ENCODE results near the gene NT5C.
"Not testable (repeated sequence)": the region's sequence is repeated elsewhere in the genome, so short reads cannot be mapped to it uniquely, and the experiment has no call there.

NT5C gene

DNA sequence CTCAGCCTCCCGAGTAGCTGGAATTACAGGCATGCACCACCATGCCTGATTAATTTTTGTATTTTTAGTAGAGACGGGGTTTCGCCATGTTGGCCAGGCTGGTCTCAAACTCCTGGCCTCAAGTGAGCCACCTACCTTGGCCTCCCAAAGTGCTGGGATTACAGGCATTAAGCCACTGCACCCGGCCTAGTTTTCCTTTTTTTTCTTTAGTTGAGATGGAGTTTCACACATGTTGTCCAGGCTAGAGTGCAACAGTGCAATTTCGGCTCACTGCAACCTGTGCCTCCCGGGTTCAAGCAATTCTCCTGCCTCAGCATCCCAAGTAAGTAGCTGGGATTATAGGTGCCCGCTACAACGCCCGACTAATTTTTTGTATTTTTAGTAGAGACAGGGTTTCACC lies 6.2 kb upstream of the NT5C start:
- H3K36me3 ChIP-seq (ENCODE audit: control insufficient read depth, insufficient read depth, low read length); H3K9me3 ChIP-seq (ENCODE audit: control insufficient read depth, low read length); H3K27me3 ChIP-seq (ENCODE audit: control insufficient read depth, insufficient read depth, low read length); H3K9ac ChIP-seq (ENCODE audit: low read length); H3K4me3 ChIP-seq (ENCODE audit: low read length): not testable (repeated sequence)
- H3K4me1 ChIP-seq (ENCODE audit: control insufficient read depth, insufficient read depth, low read length): peaks cover 27% of the 10 kb centered on the region

DNA sequence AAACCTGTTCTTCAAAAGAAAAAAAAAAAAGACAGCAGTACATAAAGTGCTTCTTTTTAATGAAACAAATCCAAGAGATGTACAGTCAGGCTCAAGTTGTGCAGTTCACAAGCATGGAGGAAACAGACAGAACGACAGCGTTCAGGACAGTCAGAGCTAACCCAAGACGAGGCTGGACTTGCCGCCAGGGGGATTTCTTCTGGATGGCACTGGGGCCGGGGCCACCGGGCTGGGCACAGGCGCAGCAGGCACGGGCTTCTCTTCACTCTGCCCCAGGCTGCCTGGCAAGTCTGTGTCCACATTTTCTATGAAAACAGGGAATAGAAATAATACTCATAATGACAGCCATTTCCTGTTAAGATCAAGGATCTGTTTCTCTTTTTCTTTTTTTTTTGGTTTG lies 4.4 kb upstream of the NT5C start:
- Histone ChIP-seq H3K27me3 (ENCODE audit: control insufficient read depth, insufficient read depth, low read length) (no peaks in the 10 kb centered on the region), H3K9ac (ENCODE audit: low read length) (no peak overlapping the region), H3K9me3 (ENCODE audit: control insufficient read depth, low read length) (no peaks in the 10 kb centered on the region), H3K4me1 (ENCODE audit: control insufficient read depth, insufficient read depth, low read length) (peaks cover 35% of the 10 kb centered on the region), H3K4me3 (ENCODE audit: low read length) (no peak overlapping the region), H3K36me3 (ENCODE audit: control insufficient read depth, insufficient read depth, low read length) (no peaks in the 10 kb centered on the region)

DNA sequence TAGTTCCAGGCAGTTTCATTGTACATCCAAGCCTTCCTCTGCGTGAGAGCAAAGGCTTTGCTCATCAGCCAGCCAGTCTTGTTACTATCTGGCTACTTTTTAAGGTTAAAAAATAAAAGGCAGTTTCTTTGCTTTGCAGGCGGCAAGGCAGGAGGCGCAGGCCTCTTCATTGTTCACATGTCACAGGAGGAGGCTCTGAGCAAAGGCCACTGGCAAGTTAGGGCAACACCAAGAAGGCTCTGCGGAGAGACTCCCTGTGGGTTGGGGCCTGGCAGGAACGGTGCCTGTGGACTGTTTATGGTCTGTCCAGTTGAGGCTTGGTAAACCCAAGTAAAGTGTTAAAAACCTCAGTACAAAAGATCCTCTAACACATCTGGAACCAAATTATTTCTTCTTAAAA lies 3.9 kb upstream of the NT5C start:
- Histone ChIP-seq H3K36me3 (ENCODE audit: control insufficient read depth, insufficient read depth, low read length) (no peaks in the 10 kb centered on the region), H3K4me3 (ENCODE audit: low read length) (no peak overlapping the region), H3K9me3 (ENCODE audit: control insufficient read depth, low read length) (no peaks in the 10 kb centered on the region), H3K9ac (ENCODE audit: low read length) (no peak overlapping the region), H3K4me1 (ENCODE audit: control insufficient read depth, insufficient read depth, low read length) (peaks cover 35% of the 10 kb centered on the region), H3K27me3 (ENCODE audit: control insufficient read depth, insufficient read depth, low read length) (no peaks in the 10 kb centered on the region)

DNA sequence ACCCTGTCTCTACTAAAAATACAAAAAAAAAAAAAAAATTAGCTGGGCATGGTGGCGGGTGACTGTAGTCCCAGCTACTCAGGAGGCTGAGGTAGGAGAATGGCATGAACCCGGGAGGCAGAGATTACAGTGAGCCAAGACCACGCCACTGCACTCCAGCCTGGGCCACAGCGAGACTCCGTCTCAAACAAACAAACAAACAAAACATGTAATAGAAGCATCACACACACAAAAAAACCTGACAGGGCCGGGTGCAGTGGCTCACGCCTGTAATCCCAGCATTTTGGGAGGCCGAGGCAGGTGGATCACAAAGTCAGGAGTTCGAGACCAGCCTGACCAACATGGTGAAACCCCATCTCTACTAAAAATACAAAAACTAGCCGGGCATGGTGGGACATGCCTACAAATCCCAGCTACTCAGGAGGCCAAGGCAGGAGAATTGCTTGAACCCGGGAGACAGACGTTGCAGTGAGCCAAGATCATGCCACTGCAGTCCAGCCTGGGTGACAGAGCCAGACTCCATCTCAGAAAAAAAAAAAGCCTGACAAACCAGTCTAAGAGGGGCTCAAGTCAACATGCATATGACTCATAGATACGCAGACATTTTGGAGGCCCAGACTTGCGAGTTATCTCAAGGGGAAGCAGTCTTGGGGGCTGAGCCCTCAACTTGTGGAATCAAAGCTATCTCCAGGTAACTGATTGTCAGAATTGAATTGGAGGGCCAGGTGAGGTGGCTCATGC lies 2.2 kb upstream of the NT5C start:
- H3K4me3 ChIP-seq (ENCODE audit: low read length); H3K9me3 ChIP-seq (ENCODE audit: control insufficient read depth, low read length); H3K27me3 ChIP-seq (ENCODE audit: control insufficient read depth, insufficient read depth, low read length); H3K36me3 ChIP-seq (ENCODE audit: control insufficient read depth, insufficient read depth, low read length); H3K9ac ChIP-seq (ENCODE audit: low read length): not testable (repeated sequence)
- H3K4me1 ChIP-seq (ENCODE audit: control insufficient read depth, insufficient read depth, low read length): peaks cover 27% of the 10 kb centered on the region

DNA sequence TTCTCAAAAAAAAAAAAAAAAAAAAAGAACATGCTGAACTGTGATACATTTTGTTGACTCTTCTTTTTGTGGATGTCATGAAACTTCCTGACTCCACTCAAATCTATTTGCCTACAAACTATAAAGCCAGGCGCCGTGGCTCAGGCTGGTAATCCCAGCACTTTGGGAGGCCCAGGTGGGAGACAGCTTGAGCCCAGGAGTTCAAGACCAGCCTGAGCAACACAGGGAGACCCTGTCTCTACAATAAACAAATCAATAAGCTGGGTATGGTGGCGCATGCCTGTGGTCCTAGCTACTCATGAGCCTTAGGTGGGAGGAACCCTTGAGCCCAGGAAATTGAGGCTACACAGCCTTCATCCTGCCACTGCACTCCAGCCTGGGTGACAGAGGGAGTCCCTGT lies 1.5 kb upstream of the NT5C start:
- no peak overlapping the region for H3K4me3 ChIP-seq (ENCODE audit: low read length)

DNA sequence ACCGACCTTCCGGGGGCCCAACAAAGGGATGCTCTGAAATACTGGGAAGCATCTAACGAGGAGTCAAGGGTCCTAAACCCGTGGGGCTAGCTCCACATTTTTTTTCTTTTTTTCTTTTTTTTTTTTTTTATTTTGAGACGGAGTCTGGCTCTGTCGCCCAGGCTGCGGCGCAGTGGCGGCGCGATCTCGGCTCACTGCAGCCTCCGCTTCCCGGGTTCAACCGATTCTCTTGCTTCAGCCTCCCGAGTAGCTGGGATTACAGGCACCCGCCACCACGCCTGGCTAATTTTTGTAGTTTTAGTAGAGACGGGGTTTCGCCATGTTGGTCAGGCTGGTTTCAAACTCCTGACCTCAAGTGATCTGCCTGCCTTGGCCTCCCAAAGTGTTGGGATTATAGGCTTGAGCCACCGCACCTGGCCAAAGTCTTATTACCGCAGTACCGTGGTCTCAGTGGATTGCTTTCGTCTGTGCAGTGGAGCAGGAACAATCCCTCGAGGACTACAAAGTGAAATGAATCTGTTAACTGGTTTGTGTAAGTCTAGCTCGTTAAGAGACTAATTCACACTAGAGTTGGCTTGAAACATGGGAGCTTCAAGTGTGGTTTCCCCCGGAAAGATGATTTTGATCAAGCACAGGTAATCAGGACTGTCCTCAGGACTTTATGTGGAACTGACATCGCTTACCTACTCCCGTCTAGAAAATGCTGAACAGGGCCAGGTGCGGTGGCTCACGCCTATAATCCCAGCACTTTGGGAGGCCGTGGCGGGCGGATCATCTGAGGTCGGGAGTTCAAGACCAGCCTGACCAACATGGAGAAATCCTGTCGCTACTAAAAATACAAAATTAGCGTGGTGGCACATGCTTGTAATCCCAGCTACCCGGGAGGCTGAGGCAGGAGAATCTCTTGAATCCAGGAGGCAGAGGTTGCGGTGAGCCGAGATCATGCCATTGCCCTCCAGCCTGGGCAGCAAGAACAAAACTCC lies 767 bp upstream of the NT5C start:
- Histone ChIP-seq H3K4me3 (ENCODE audit: low read length) (peak overlapping the region; percentile 74), H3K9ac (ENCODE audit: low read length) (peak overlapping the region; percentile 90), H3K4me1 (ENCODE audit: control insufficient read depth, insufficient read depth, low read length) (peaks cover 17% of the 10 kb centered on the region)
- not testable (repeated sequence) for H3K9me3 ChIP-seq (ENCODE audit: control insufficient read depth, low read length); H3K36me3 ChIP-seq (ENCODE audit: control insufficient read depth, insufficient read depth, low read length); H3K27me3 ChIP-seq (ENCODE audit: control insufficient read depth, insufficient read depth, low read length)

More for the DNA sequence above, 1.5 kb upstream of the NT5C start:
- Histone ChIP-seq H3K9ac (ENCODE audit: low read length) (no peak overlapping the region), H3K4me1 (ENCODE audit: control insufficient read depth, insufficient read depth, low read length) (peaks cover 21% of the 10 kb centered on the region), H3K36me3 (ENCODE audit: control insufficient read depth, insufficient read depth, low read length) (peaks cover 4% of the 10 kb centered on the region), H3K27me3 (ENCODE audit: control insufficient read depth, insufficient read depth, low read length) (no peaks in the 10 kb centered on the region), H3K9me3 (ENCODE audit: control insufficient read depth, low read length) (no peaks in the 10 kb centered on the region)

DNA sequence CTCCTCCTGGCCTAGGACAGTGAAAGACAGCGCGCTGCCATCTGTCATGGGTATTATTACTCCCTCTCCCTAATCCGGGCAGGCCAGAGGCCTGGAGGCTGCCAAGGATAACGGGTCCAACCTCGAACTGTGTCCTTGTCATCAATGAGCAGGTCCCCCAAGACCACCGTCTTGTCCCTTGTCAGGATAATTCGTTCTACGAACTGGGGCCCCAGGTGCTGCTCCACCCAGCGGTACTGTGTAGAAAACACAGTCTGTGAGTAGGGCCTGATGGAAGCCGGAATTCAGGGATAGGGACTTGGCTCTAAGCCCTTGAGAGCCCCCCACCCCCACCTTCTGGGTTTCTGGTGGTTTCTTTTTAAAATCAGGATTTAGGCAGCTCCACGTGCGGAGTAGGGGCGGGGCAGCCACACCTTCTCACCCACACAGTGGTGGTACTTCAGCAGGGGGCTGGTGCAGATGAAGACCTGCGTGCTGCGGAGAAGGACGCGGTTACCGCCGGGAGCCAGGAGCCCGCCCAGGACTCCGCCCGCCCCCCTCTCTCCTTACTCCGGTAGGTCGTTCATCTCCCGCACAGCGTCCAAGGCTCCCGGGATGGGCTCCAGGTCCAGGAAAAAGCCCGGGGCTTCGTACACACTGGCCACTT lies 787 bp downstream of the NT5C start:
- Histone ChIP-seq H3K9ac (ENCODE audit: low read length) (peak overlapping the region; percentile 90), H3K36me3 (ENCODE audit: control insufficient read depth, insufficient read depth, low read length) (peaks cover 4% of the 10 kb centered on the region), H3K4me3 (ENCODE audit: low read length) (peak overlapping the region; percentile 74), H3K4me1 (ENCODE audit: control insufficient read depth, insufficient read depth, low read length) (peaks cover 23% of the 10 kb centered on the region), H3K27me3 (ENCODE audit: control insufficient read depth, insufficient read depth, low read length) (no peaks in the 10 kb centered on the region), H3K9me3 (ENCODE audit: control insufficient read depth, low read length) (no peaks in the 10 kb centered on the region)

DNA sequence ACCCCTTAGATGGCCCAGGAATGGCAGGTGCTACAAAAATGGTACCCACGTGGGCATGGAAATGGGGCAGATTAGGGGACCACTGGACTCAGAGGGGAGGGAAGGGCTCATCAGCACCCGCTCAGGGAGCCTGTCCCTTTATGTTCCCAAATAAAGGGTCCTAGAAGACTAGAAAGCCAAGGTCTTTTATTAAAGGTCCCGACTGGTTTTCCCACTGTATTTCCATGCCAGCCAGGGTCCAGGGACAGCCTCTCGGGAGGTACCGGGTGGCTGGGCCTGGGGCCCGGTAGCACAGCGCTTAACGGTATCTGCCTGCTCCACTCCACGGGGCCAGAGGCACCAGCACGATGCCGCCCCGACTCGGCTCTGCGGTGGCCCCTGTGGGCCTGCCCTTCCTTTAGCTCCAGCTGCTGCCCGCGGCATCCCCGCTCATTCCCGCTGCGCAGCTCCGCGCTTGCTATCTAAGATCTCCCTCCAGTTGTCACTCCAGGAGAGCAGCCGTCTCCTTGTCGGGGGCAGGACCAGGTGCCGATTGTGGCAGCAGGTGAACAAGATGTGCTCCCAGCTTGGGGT lies 1.4 kb downstream of the NT5C start:
- peaks cover 4% of the 10 kb centered on the region for H3K36me3 ChIP-seq (ENCODE audit: control insufficient read depth, insufficient read depth, low read length)
- peaks cover 30% of the 10 kb centered on the region for H3K4me1 ChIP-seq (ENCODE audit: control insufficient read depth, insufficient read depth, low read length)
- no peaks in the 10 kb centered on the region for H3K9me3 ChIP-seq (ENCODE audit: control insufficient read depth, low read length)
- H3K27me3 ChIP-seq (ENCODE audit: control insufficient read depth, insufficient read depth, low read length): no peaks in the 10 kb centered on the region
- peak overlapping the region; percentile 74 for H3K4me3 ChIP-seq (ENCODE audit: low read length)
- peak overlapping the region; percentile 90 for H3K9ac ChIP-seq (ENCODE audit: low read length)

DNA sequence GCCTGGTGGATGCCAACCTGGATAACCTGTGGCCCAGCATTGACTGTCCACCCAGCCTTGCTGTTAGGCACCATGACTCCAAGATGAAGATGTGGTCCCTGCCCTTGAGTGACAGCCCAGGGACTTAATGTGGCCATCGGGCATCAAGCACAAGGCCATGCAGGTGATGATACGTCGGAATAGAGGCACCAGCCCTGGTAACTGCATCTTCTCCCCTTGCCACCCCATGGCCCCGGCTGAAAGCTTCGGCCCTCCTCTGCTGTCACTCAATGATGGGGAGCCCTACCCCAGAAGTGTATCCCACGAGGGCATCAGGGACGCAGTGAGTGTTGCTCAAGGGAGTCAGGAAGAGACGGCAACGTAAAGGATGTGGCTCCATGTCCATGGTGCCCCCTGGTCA lies 2.0 kb downstream of the NT5C start:
- Histone ChIP-seq H3K36me3 (ENCODE audit: control insufficient read depth, insufficient read depth, low read length) (peaks cover 4% of the 10 kb centered on the region), H3K27me3 (ENCODE audit: control insufficient read depth, insufficient read depth, low read length) (no peaks in the 10 kb centered on the region), H3K4me3 (ENCODE audit: low read length) (no peak overlapping the region), H3K9ac (ENCODE audit: low read length) (no peak overlapping the region), H3K4me1 (ENCODE audit: control insufficient read depth, insufficient read depth, low read length) (peaks cover 35% of the 10 kb centered on the region), H3K9me3 (ENCODE audit: control insufficient read depth, low read length) (no peaks in the 10 kb centered on the region)

DNA sequence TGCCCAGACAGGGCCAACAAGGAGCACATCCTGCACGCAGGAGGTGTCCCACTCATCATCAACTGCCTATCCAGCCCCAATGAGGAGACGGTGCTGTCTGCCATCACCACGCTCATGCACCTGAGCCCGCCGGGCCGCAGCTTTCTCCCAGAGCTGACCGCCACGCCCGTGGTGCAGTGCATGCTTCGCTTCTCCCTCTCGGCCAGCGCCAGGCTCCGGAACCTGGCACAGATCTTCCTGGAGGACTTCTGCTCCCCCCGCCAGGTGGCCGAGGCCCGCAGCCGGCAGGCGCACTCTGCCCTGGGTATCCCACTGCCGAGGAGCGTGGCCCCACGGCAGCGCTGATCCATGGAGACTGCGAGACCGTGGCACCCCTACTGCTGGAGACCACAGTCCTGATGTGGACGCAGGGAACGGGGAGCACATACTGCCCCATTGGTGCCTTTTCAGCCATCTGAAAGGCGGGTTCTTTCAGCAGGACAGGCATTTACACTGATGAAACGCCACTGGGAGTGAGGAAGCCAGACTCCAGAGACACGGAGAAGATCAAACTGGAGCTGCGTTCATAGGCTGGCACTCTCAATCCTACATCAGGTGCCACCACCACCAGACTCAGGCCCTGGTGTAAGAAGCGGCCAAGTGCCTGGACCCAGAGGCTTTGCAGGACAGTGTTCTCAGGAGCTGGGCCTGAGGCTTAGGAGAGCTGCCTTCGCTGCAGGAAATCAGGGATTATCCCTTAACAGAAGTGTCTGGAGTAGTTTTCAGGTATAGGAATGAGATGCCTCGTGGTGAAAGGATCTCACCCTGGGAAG lies 2.6 kb downstream of the NT5C start:
- Histone ChIP-seq H3K4me3 (ENCODE audit: low read length) (no peak overlapping the region), H3K36me3 (ENCODE audit: control insufficient read depth, insufficient read depth, low read length) (peaks cover 4% of the 10 kb centered on the region), H3K9ac (ENCODE audit: low read length) (no peak overlapping the region), H3K4me1 (ENCODE audit: control insufficient read depth, insufficient read depth, low read length) (peaks cover 42% of the 10 kb centered on the region), H3K27me3 (ENCODE audit: control insufficient read depth, insufficient read depth, low read length) (no peaks in the 10 kb centered on the region), H3K9me3 (ENCODE audit: control insufficient read depth, low read length) (no peaks in the 10 kb centered on the region)

DNA sequence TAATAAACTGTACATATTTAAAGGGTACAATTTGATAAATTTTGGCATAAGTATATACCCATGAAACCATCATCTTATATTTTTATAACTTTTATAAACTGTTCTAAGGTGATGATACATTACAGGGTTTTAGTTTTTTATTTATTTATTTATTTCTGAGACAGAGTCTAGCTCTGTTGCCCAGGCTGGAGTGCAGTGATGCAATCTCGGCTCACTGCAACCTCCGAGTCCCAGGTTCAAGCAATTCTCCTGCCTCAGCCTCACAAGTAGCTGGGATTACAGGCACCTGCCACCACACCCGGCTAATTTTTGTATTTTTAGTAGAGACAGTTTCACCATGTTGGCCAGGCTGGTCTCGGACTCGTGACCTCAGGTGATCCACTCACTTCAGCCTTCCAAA lies 3.6 kb downstream of the NT5C start:
- not testable (repeated sequence) for H3K9ac ChIP-seq (ENCODE audit: low read length); H3K9me3 ChIP-seq (ENCODE audit: control insufficient read depth, low read length)
- H3K4me1 ChIP-seq (ENCODE audit: control insufficient read depth, insufficient read depth, low read length): peaks cover 49% of the 10 kb centered on the region

More for the DNA sequence above, 3.6 kb downstream of the NT5C start:
- not testable (repeated sequence) for H3K36me3 ChIP-seq (ENCODE audit: control insufficient read depth, insufficient read depth, low read length); H3K27me3 ChIP-seq (ENCODE audit: control insufficient read depth, insufficient read depth, low read length); H3K4me3 ChIP-seq (ENCODE audit: low read length)

All from mucosa of stomach (tissue), 1 donor.